Measurements from ENCODE around the gene TBCD.

Gene TBCD

DNA sequence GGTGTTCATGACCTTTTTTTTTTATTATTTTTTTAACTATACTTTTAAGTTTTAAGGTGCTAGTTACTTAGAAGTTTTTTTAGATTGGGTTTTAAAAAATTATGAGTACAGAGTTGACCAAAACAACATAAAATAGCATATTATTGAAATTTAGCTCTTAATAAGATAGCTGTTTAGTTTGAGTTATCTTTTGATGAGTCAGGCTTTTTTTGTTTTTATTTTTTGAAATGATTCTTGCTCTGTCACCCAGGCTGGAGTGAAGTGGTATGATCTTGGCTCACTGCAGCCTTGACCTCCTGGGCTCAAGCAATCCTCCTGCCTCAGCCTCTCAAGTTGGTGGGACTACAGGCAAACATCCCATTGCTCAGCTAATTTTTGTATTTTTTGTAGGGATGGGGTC, 74.3 kb downstream of the TBCD start:
- DNase-seq (ENCODE audit: low read depth) = no peak
- TF ChIP-seq CTCF (IDR thresholded peaks at IDR 0.05; ENCODE audit: insufficient read depth, low read depth, low read length, missing control alignments) = no peak
- no peak overlapping the region for H3K4me3 ChIP-seq (ENCODE audit: low read length)

GRCh38 chr17:82826956-82827355, 75.1 kb downstream of the TBCD start:
- no peak for TF ChIP-seq CTCF (IDR thresholded peaks at IDR 0.05; ENCODE audit: insufficient read depth, low read depth, low read length, missing control alignments)
- H3K4me3 ChIP-seq (ENCODE audit: low read length) = no peak overlapping the region
- DNase-seq (ENCODE audit: low read depth) = no peak

- no peak for TF ChIP-seq CTCF (IDR thresholded peaks at IDR 0.05; ENCODE audit: insufficient read depth, low read depth, low read length, missing control alignments)
- H3K4me3 ChIP-seq (ENCODE audit: low read length) = no peak overlapping the region
- DNase-seq (ENCODE audit: low read depth) = peak; percentile 40
Observed at GRCh38 chr17:82828875-82829487, 77.1 kb downstream of the TBCD start.

- no peak for TF ChIP-seq CTCF (IDR thresholded peaks at IDR 0.05; ENCODE audit: insufficient read depth, low read depth, low read length, missing control alignments)
- H3K4me3 ChIP-seq (ENCODE audit: low read length) = no peak overlapping the region
- DNase-seq (ENCODE audit: low read depth) = no peak
Observed at GRCh38 chr17:82830249-82830661, 78.4 kb downstream of the TBCD start.

DNA sequence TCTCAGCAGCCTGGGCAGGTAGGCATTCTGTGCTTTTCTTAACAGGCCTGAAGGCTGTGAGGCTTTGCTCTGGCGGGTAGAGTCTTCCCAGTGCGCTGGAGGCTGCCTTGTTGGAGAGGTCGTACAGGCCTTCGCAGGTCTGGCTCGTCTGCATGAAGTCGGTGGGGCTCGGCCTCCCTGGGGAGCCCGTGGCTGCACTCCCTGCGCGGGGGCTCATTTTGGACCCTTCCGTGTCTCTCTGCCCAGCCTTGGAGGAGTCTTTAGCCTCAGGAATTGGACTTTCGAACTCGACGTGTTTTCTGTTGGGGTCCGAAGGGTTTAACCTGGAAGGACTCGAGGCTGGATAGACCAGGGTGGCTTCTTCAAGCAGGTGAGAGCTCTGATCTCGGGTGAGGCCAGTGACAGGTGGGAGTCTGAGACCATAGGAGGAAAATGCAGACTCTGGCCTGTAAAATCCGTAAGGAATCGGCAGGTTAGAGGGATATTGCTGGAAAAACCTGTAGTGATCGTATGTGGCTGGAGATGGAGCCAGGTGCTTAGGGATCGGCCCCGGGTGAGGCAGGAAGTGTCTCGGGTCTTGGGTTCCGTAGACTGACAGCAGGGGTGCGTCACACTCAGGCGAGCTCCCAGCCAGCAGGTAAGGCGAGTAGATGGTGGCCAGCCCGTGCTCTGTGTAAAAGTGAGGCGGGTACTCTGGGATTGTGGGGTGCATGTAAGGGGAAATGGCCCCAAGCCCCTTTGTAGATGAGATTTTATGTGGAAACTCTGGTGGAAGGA, 79.4 kb downstream of the TBCD start:
- H3K4me3 ChIP-seq (ENCODE audit: low read length) = no peak overlapping the region
- TF ChIP-seq CTCF (IDR thresholded peaks at IDR 0.05; ENCODE audit: insufficient read depth, low read depth, low read length, missing control alignments) = no peak
- DNase-seq (ENCODE audit: low read depth) = no peak

GRCh38 chr17:82831818-82832200, 79.9 kb downstream of the TBCD start:
- H3K4me3 ChIP-seq (ENCODE audit: low read length) = no peak overlapping the region
- TF ChIP-seq CTCF (IDR thresholded peaks at IDR 0.05; ENCODE audit: insufficient read depth, low read depth, low read length, missing control alignments) = no peak

GRCh38 chr17:82832411-82832810, 80.5 kb downstream of the TBCD start:
- H3K4me3 ChIP-seq (ENCODE audit: low read length) = no peak overlapping the region
- no peak for DNase-seq (ENCODE audit: low read depth)
- no peak for TF ChIP-seq CTCF (IDR thresholded peaks at IDR 0.05; ENCODE audit: insufficient read depth, low read depth, low read length, missing control alignments)

More at GRCh38 chr17:82831818-82832200, 79.9 kb downstream of the TBCD start:
- DNase-seq (ENCODE audit: low read depth) = no peak

Data from epithelial cell of esophagus (primary cell).